ENCODE results near the gene PGM2.
"Not testable (repeated sequence)": the region's sequence is repeated elsewhere in the genome, so short reads cannot be mapped to it uniquely, and the experiment has no call there.

The PGM2 gene

GRCh38 chr4:37826295-37827029, at the start of gene PGM2:
PGM2 (plus strand) TSS chr4:37826686; CDS start chr4:37826733, 47 bp downstream.
- TF ChIP-seq ZNF274 (IDR thresholded peaks at IDR 0.05; ENCODE audit: low read depth, low read length) = no peak

GRCh38 chr4:37779896-37780295, 46.6 kb upstream of the PGM2 start:
- no peak for TF ChIP-seq ZNF274 (IDR thresholded peaks at IDR 0.05; ENCODE audit: low read depth, low read length)
- no peak overlapping the region for H3K4me3 ChIP-seq (ENCODE audit: low read length)

More at GRCh38 chr4:37826295-37827029, at the start of gene PGM2:
- peak within 1 kb of the TSS; percentile 83 for H3K4me3 ChIP-seq (ENCODE audit: low read length)

GRCh38 chr4:37780444-37781130, 45.9 kb upstream of the PGM2 start:
- H3K4me3 ChIP-seq (ENCODE audit: low read length) = no peak overlapping the region
- TF ChIP-seq ZNF274 (IDR thresholded peaks at IDR 0.05; ENCODE audit: low read depth, low read length) = no peak

GRCh38 chr4:37781131-37781455, 45.4 kb upstream of the PGM2 start:
- no peak overlapping the region for H3K4me3 ChIP-seq (ENCODE audit: low read length)
- no peak for TF ChIP-seq ZNF274 (IDR thresholded peaks at IDR 0.05; ENCODE audit: low read depth, low read length)

DNA sequence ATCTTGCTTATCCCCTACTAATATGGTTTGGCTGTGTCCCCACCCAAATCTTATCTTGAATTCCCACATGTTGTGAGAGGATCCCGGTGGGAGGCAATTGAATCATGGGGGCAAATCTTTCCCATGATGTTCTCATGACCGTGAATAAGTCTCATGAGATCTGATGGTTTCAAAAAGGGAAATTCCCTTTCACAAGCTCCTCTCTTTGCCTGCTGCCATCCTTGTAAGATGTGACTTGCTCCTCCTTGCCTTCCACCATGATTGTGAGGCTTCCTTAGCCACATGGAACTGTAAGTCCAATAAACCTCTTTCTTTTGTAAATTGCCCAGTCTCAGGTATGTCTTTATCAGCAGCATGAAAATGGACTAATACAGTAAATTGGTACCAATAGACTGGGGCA, 40.2 kb upstream of the PGM2 start:
- H3K4me3 ChIP-seq (ENCODE audit: low read length) = not testable (repeated sequence)

DNA sequence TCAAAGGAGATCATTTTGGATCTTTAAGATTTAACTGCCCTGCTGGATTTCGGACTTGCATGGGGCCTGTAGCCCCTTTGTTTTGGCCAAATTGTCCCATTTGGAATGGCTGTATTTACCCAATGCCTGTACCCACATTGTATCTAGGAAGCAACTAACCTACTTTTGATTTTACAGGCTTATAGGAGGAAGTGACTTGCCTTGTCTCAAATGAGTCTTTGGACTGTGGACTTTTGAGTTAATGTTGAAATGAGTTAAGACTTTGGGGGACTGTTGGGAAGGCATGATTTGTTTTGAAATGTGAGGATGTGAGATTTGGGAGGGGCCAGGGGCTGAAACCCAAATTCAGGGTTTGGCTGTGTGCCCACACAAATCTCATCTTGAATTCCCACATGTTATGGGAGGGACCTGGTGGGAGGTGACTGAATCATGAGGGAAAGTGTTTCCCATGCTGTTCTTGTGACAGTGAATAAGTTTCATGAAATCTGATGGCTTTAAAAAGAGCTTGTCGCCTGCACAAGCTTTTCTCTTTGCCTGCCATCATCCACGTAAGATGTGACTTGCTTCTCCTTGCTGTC, 38.5 kb upstream of the PGM2 start:
- H3K4me3 ChIP-seq (ENCODE audit: low read length) = not testable (repeated sequence)

DNA sequence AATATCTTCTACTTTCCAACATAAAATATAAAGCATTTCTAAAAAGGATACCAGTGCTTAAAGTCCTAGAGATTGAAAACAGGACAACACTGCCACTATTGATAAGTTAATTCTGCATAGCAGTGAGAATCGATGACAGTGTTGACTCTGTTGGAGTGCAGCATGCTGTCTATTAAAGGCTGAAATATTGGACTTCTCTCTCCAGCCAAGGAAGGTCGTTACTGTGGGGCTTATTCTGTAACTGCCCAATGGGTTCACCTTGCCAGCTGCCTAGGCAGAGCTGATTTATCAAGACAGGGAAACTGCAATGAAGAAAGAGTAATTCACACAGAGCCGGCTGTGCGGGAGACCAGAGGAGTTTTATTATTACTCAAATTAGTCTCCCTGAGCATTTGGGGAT, 37.7 kb upstream of the PGM2 start:
- TF ChIP-seq ZNF274 (IDR thresholded peaks at IDR 0.05; ENCODE audit: low read depth, low read length) = no peak
- no peak overlapping the region for H3K4me3 ChIP-seq (ENCODE audit: low read length)

GRCh38 chr4:37792241-37792640, 34.2 kb upstream of the PGM2 start:
- no peak overlapping the region for H3K4me3 ChIP-seq (ENCODE audit: low read length)
- no peak for TF ChIP-seq ZNF274 (IDR thresholded peaks at IDR 0.05; ENCODE audit: low read depth, low read length)

DNA sequence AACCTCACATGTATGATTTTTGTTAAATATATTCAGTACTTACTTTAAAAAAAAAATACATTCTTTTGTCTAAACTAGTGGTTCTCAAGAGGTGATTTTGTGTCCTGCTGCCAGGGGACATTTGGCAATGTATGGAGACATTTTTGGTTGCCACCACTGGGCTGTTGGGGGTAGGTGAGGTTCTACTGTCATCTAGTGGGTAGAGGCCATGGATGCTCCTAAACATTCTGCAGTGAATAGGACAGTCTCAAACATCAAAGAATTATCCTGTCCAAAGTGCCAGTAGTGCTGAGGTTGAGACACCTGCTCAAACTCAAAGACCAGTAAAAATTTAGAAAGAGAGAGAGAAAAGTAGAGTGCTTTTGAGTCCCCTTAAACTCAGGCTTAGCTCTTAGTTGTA, 32.9 kb upstream of the PGM2 start:
- H3K4me3 ChIP-seq (ENCODE audit: low read length) = no peak overlapping the region
- TF ChIP-seq ZNF274 (IDR thresholded peaks at IDR 0.05; ENCODE audit: low read depth, low read length) = no peak

GRCh38 chr4:37794056-37794455, 32.4 kb upstream of the PGM2 start:
- TF ChIP-seq ZNF274 (IDR thresholded peaks at IDR 0.05; ENCODE audit: low read depth, low read length) = no peak
- no peak overlapping the region for H3K4me3 ChIP-seq (ENCODE audit: low read length)

DNA sequence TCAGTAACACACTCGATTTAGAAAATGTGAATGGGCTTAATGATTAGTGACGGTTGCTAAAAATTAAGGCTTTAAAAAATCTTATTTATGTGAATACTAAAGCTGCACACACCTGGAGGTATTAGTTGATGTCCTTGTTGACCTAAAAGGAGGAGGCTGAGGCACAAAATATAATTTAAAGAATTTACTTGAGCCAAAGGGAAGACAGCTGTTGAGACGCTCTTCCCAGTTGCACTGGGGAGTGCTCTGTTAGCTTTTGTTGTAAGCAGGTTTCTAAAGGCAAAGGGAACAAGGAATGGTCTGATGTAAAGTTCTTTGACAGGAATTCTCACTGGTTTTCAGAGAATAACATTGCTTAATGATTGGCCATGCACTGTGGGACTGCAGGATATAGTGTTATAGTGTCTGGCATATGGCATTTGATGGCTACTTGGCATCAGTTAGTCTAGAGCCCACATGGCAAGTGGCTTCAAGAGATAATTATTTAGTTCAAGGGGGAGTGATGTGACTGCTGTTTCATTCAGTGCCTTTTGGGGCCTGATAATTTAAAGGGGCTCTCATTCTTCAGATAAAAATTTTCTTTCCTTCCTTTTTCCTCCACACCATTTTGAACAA, 30.8 kb upstream of the PGM2 start:
- TF ChIP-seq ZNF274 (IDR thresholded peaks at IDR 0.05; ENCODE audit: low read depth, low read length) = no peak
- H3K4me3 ChIP-seq (ENCODE audit: low read length) = no peak overlapping the region

GRCh38 chr4:37797374-37797773, 29.1 kb upstream of the PGM2 start:
- H3K4me3 ChIP-seq (ENCODE audit: low read length) = no peak overlapping the region

DNA sequence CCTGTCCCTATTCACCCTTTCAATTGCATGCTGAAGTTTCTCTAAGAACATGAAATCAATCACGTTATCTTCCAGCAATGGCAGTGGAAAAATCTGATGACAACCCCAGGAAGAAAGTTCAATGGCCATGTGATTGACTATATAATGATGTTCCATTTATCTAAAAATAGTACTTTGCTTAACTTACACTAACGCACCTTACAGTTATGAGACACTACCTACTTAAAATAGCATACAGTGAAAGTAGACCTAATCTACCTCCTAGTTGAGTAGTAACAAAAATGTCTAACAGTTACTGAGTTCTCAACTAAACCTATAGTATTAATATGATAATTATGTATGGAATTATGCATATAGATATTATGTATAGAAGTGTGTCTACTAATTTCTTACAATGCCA, 28.6 kb upstream of the PGM2 start:
- TF ChIP-seq ZNF274 (IDR thresholded peaks at IDR 0.05; ENCODE audit: low read depth, low read length) = no peak
- no peak overlapping the region for H3K4me3 ChIP-seq (ENCODE audit: low read length)

More at GRCh38 chr4:37797374-37797773, 29.1 kb upstream of the PGM2 start:
- TF ChIP-seq ZNF274 (IDR thresholded peaks at IDR 0.05; ENCODE audit: low read depth, low read length) = no peak

- H3K4me3 ChIP-seq (ENCODE audit: low read length) = no peak overlapping the region
- TF ChIP-seq ZNF274 (IDR thresholded peaks at IDR 0.05; ENCODE audit: low read depth, low read length) = no peak
Observed at GRCh38 chr4:37798616-37799015, 27.9 kb upstream of the PGM2 start.
